Fibroblast of peridontal ligament (primary cell): ENCODE data around the gene AQP3.
"Not testable (repeated sequence)": the region's sequence is repeated elsewhere in the genome, so short reads cannot be mapped to it uniquely, and the experiment has no call there.

Experiments used
- DNase-seq: peaks from one replicate; pipeline ENCODE4 v3.0.0-alpha.2; 2010; ENCODE audit errors: extremely low read depth

The AQP3 gene

DNA sequence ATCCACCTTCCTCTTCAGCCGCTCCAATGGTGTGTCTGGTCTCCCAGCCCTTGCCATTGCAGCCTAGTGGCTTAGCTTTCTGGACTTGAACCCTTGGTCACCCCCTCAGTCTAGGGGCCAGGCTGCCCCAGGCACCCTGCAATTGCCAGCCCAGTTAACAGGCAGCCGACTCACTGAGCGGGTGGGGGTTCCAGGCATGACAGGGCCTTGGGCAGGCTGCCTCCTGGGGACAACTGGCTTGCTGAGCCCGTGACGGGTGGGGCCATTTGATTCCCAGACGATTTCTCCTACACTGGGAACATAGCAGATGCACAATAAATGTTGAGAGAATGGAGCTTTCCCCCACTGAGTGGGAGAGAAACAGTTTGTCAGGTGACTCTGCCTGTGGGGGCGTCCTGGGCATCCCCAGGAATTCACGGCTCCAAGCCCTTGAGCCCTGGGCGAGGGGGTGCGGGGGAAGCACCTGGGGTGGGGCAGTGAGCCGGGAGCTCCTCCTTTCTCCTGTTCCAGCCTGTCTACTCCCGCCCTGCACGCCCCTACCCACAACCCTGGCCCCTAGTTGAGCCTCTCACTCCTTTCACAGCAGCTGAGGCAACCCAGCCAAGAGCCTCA, 32.4 kb downstream of the AQP3 start:
- no peak for DNase-seq

DNA sequence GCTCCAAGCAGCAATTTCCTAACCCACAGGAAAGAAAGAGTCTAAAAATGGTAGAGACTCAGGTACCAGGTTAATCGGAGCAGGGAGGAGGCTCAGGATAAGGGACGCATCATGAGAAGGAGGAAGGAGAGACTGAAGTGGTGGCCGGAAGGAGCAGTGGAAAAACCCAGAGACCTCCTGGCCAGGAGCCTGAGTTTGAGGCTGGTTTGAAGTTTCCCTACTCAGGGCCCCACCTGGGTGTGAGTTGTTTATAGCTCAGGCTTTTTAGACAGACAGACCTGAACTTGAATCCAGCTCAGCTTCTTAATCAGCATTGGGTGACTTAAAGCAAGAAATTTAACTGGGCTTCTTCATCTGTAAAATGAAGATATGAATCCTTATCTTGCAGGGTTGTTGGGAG, 33.1 kb downstream of the AQP3 start:
- DNase-seq = no peak

DNA sequence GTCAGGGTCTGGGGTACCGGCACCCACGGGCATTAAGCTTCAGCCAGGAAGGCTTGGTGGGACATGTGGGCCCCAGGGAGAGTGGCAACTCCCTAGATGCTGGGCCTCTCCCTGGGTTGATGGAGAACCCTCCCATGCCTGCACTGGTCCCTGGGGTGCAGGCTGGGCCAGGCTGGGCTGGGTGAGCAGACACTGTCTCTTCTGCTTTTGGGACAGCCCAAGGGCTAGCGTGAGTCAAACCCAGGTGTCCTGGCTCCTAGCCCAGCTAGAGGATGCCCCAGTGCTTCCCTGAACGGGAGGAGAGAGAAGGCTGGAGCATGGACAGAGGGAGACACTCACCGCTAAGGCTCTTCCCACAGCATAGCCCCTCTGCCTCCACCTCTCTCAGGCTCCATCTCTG, 39.3 kb downstream of the AQP3 start:
- DNase-seq = no peak

DNA sequence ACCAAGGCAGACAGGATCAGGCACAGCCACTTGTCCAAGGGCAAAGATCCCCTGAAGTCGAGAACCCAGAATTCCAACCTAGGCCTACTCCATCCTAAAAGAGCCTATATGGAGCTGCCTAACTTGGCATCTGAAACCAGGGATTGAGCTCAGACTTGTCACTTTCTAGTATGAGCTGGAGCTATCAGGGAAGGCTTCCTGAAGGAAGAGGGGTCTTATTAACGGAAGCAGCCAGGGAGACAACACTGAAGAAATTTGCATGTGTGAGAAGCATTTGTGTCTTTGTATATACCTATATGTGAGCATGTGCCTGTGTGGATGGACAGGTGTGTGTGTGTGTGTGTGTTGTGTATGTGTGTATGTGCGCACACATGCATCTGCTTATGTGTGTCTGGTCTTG, 40.3 kb downstream of the AQP3 start:
- no peak for DNase-seq

DNA sequence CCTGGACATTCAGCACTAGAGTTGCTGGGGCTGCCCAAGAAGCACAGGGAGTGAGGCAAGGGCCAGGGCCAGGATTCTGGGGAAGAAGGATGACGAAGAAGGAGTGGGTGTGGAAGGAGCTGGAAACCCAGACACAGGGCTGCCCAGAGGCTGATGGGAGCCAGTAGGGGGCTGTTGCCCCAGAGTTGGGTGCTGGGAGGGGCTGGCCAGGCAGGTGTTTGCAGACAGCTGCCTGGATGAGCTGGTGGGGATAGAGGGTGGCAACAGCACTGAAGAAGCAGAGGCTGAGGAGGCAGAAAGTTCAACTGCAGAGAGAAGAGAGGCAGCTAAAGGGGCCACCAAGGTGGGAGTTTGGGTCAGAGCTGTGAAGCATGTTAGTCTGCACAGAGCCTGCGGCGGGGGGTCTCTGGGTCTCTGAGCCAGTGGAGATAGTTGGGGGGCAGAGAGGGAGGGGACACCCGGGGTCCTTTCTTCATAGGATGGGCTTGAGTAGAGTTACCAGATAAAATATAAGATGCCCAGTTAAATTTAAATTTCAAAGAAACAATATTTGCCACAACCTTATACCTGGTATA, 42.5 kb downstream of the AQP3 start:
- DNase-seq = no peak

DNA sequence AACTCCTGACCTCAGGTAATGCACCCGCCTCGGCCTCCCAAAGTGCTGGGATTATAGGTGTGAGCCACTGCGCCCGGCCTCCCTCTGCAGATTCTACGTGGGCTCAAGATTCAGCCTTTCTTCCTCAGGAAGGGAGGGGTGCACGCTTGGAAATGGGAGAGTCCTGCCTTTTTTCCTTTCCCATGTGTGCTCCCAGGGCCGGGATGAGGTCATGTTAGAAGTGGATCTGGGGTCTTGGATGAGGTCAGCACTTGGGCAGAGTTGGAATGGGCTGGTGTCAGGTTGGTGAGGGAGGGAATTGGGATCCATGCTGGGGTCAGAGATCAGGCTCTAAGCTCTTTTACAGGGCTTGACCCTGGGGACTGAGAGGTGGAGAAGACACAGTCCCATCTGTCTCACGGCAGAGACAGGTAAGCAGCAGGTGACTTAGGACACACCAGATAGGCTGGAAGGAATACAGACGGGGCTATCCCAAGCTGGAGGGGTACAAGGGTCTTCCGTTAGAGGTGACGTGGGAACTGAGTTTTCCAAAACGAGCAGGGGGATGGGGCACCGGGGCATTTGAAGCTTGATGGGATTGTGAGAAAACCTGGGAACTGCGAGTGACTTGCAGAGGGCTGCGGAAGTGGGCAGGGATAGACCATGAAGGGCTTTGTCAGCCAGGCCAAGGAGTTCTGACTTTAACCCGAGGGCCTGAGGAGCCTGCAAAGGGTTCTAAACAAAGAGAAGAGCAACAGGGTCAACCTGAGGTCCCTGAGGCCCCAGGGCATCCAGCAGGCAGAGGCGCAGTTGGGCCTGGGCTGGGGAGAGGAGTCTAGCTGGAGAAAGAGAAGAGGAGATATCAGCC, 43.2 kb downstream of the AQP3 start:
- DNase-seq = no peak

DNA sequence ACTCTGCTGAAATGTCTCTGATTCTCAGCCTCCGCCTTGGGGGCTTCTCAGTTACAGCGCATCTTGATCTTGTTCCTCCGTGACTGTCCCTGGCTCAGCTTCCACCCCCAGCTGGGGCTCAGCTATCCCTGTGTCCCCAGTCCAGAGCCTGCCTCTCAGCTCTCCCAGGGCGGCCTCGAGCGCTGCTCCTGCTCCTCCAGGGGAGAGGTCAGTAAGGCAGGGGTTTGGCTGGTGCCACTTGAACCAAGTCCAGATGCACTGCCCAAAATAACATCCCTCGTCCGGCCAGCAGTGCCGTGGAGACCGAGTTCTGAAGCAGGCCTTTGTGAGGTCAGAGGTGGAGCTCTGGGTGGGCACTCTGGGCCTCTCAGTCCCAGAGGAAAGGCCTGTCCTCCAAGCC, 45.0 kb downstream of the AQP3 start, which contains the start of gene AQP7:
TSS of gene AQP7 (minus strand) at position 198 of the 400 bp plus-strand sequence. CDS start 1,306 bp downstream, outside the sequence.
- not testable (repeated sequence) for DNase-seq

DNA sequence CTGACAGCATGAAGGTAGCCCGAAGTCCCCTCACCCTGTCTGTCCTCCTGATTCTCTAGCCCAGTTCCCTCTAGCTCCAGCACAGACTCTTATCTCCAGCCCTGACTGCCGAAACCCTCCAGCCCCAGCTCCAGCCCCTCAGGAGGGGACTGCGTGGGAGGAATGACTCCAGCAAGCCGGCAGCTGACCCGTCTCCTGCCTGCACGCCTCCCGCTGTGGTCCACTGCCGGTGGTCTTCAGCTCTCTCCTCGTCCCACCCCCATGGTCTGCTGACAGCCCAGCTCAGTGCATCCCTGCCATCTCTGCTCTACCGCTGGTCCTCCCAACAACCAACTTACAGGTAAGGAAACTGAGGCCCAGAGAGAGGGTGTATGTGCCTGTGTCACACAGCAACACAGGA, 45.6 kb downstream of the AQP3 start:
- DNase-seq = not testable (repeated sequence)

DNA sequence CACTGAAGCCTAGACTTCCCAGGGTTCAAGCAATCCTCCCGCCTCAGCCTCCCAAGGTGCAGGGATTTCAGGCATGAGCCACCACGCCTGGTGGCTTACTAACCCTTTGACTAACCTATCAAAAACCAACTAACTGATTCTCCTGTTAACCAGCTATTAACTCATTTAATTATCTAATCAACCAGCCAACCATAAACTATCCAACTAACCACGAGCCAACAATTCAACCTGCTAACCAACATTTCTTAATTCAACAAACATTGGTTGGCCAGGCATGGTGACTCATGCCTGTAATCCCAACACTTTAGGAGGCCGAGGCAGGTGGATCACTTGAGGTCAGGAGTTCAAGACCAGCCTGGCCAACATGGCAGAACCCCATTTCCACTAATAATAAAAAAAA, 48.3 kb downstream of the AQP3 start:
- DNase-seq = not testable (repeated sequence)

DNA sequence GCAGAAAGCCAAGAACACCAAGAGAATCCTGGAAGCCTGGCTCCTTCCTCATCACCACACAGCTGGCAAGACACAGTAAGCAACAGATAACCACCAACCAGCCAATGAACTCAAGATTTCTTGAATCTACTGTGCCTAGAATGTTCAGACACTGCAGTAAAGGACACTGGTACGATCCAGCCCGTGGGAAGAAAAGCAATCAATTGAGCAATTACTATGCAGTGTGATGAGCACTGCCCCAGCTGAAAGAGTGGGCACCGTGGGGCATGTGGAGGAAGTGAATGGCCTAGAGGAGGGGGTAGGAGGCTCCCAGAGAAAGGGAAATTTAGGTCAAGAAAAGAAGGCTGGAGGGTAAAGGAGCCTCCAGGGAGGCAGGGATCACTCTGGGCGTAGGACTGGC, 49.6 kb downstream of the AQP3 start:
- not testable (repeated sequence) for DNase-seq

DNA sequence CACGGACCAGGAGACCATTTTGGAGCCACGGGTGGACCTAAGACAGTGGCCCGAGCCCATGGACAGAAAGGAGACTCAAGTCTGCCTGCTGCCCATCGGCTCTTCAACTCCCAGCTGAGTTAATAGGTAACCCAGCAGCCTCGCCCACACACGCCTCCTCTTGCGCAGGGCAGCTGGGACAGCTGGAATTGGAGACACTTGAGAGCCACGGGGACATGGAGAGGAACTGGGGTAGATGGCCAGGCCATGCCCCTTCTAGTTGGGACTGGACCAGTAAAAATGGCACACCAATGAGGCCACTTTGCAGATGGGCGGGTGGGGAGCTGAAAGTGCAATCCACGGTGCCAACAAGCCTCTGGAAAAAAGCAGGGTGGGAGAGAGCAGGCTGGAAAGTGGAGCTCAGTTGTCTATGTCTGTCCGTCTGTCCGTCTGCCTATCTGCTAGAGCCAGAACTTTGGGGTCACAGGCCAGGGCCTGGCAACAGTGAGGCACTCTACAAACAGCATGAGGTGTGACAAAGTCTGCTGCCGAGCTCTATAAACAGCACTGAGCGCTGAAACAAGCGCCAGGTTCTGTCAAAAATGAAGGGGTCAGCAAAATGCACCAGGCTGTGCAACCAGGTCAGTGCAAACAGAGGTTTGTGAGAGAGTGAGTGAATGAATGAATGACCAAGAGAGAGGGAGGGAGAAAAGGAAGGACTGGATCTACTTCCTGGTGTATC, 52.1 kb downstream of the AQP3 start:
- not testable (repeated sequence) for DNase-seq

DNA sequence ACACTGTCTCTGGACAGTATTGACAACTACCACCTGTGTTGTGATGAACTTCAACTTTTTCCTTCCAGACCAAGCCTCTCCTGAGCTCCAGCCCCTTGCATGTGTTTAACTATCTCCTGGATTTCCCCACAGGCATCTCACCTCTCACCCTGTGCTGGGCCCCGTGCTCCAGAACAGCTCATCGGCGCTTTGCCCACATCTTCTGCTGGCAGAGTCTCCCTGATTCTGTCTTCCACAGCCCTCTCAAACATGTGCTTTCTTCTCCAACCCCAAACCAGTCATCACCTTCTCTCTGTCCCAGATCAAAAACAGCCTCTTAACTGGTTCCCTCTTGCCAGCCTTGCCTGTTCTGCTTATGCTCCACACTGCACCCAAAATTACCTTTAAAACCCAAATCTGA, 53.4 kb downstream of the AQP3 start:
- not testable (repeated sequence) for DNase-seq

DNA sequence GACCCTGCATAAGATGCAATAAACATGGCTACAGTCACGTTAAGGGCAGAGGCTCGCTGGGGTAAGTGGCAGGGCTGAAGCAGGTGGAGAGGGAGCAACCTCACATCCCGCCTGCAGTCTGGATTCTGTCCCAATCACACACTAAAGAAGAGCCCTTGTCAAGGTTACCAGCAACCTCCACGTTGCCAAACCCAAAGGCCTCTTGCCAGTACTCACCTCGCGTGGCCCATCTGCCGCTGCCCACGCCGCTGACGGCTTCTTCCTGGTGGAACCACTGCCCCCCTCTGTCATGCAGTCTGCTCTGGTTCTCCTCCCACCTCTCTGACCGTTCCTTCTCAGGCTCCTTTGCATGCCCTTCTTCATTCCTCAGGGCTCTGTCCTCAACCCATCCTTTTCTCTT, 53.8 kb downstream of the AQP3 start:
- DNase-seq = no peak

DNA sequence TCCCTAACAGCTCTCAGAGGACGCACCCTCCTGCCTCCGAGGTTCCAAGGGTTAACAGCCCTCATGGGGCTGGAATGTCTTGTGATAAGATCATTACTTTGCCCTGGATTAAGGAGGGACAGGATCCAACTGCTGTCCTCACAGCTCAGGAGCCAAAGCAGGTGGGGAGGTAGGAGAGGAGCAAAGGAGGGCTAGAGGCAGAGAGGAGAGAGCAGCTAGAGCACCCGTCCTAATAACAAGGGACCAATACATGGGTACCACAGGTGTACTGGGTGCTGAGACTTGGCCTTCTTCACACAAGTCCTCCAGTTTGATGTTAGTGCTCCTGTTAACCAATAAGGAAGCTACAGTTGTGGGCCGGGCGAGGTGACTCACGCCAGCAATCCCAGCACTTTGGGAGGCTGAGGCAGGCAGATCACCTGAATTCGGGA, 54.8 kb downstream of the AQP3 start:
- not testable (repeated sequence) for DNase-seq
